Smooth muscle cell (in vitro differentiated cells): ENCODE measurements around the gene PTMA. TPM values are rescaled to one million over a fixed set of nuclear protein-coding genes. Genes with fewer than 3 reads are reported as not detected.
A peak's percentile ranks its signal among the peaks of the same experiment; 100 is the strongest.

Source experiments
- DNase-seq: peaks from one replicate; lab custom pipeline; 2025; ENCODE audit not compliant: unreplicated experiment; lab: John Stamatoyannopoulos, UW
- H2AFZ ChIP-seq: fragments of 200-600 bp; sonication (generic); 2 replicates; pipeline ENCODE4 v1.6.0; 2016; ENCODE audit warnings: antibody characterized with exemption, low read depth, mild to moderate bottlenecking
- H3F3A ChIP-seq: fragments of 200-600 bp; sonication (generic); 2 replicates; pipeline ENCODE4 v1.6.0; 2017; ENCODE audit warnings: antibody characterized with exemption, low read depth
- H3K27ac ChIP-seq: fragments of 200-600 bp; sonication (generic); 2 replicates; pipeline ENCODE4 v1.5.1; 2016; ENCODE audit warnings: low read depth, mild to moderate bottlenecking
- H3K27me3 ChIP-seq: fragments of 200-600 bp; sonication (generic); 2 replicates; pipeline ENCODE4 v1.6.1; 2016; ENCODE audit warnings: low read depth, mild to moderate bottlenecking
- H3K36me3 ChIP-seq: fragments of 200-600 bp; sonication (generic); 2 replicates; pipeline ENCODE4 v1.5.1; 2016; ENCODE audit warnings: low read depth
- H3K4me1 ChIP-seq: fragments of 200-600 bp; sonication (generic); 2 replicates; pipeline ENCODE4 v1.5.1; 2016; ENCODE audit warnings: low read depth
- H3K4me2 ChIP-seq: fragments of 200-600 bp; sonication (generic); 2 replicates; pipeline ENCODE4 v1.6.0; 2016; ENCODE audit warnings: mild to moderate bottlenecking
- H3K4me3 ChIP-seq: fragments of 200-600 bp; sonication (generic); 2 replicates; pipeline ENCODE4 v1.5.1; 2016; ENCODE audit warnings: mild to moderate bottlenecking
- H3K79me2 ChIP-seq: fragments of 200-600 bp; sonication (generic); 2 replicates; pipeline ENCODE4 v1.6.0; 2016; ENCODE audit warnings: low read depth, mild to moderate bottlenecking
- H3K9ac ChIP-seq: fragments of 200-600 bp; sonication (generic); 2 replicates; pipeline ENCODE4 v1.6.0; 2016; ENCODE audit warnings: low read depth
- H3K9me3 ChIP-seq: fragments of 200-600 bp; sonication (generic); replicated peaks from 2 replicates; pipeline ENCODE4 v1.5.1; 2016; ENCODE audit warnings: low read depth
- H4K20me1 ChIP-seq: fragments of 200-600 bp; sonication (generic); 2 replicates; pipeline ENCODE4 v1.6.0; 2016; ENCODE audit warnings: low read depth
- WGBS: methylation state at CpG from one replicate; pipeline ENCODE4 v1.1.7; 2016; ENCODE audit warnings: low lambda C conversion rate; 5-methylcytosine and 5-hydroxymethylcytosine counted together
- polyA plus RNA-seq: library from polyadenylated mRNA; unstranded; fragments of >200 nt; fragmentation: Nextera tagmentation; extraction: Ambion mirVana; gene quantifications from 2 replicates; pipeline ENCODE4 v1.2.1, GENCODE V29; 2016
- total RNA-seq: library from RNA; depleted of rRNA; stranded (reverse); fragments of >200 nt; gene quantifications from 2 replicates; pipeline ENCODE4 v1.2.3, GENCODE V29; 2014
- TF ChIP-seq, protein P1 (sequence below): fragments of 200-600 bp; sonication (generic); IDR thresholded peaks from 2 replicates; pipeline ENCODE4 v1.5.1; 2017; ENCODE audit warnings: borderline replicate concordance, mild to moderate bottlenecking, antibody characterized with exemption; ENCODE audit not compliant: insufficient read depth, poor library complexity, severe bottlenecking

Gene PTMA
- total and polyA plus RNA-seq, 2 experiments from 2014 or later, result 615 to 655 TPM

DNA sequence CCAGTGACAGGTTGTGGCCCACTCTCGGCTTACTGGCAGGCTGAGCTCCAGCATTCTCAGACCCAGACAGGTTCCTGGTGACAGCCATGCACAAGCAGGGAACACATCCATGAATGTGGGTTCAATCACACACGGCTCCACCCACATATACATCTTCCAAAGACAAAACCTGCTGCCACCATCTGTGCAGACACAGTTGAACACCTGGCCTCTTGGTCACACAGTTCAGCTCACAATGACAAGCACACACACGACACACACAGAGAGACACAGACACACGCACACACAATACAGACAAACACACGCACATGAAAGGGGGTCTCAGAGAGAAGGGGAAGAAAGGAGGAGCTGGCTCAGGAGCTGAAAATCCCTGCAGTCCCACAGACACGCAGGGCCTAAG, 32.1 kb upstream of the PTMA start:
- no peak overlapping the region for H3K4me3 ChIP-seq
- no peak for DNase-seq
- H3K9me3 ChIP-seq, result no peaks in the 10 kb centered on the region
- 97% methylated on average over 6 of the region's 6 CpGs for WGBS
- no peak overlapping the region for H3K4me2 ChIP-seq
- H3K27me3 ChIP-seq, result no peaks in the 10 kb centered on the region
- peaks cover 6% of the 10 kb centered on the region for H3F3A ChIP-seq
- no peak overlapping the region for H3K9ac ChIP-seq
- peaks cover 36% of the 10 kb centered on the region for H3K4me1 ChIP-seq
- no peaks in the 10 kb centered on the region for H3K36me3 ChIP-seq
- H3K27ac ChIP-seq, result no peak overlapping the region
- TF ChIP-seq, protein P1, sequence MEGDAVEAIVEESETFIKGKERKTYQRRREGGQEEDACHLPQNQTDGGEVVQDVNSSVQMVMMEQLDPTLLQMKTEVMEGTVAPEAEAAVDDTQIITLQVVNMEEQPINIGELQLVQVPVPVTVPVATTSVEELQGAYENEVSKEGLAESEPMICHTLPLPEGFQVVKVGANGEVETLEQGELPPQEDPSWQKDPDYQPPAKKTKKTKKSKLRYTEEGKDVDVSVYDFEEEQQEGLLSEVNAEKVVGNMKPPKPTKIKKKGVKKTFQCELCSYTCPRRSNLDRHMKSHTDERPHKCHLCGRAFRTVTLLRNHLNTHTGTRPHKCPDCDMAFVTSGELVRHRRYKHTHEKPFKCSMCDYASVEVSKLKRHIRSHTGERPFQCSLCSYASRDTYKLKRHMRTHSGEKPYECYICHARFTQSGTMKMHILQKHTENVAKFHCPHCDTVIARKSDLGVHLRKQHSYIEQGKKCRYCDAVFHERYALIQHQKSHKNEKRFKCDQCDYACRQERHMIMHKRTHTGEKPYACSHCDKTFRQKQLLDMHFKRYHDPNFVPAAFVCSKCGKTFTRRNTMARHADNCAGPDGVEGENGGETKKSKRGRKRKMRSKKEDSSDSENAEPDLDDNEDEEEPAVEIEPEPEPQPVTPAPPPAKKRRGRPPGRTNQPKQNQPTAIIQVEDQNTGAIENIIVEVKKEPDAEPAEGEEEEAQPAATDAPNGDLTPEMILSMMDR, result no peak
- H2AFZ ChIP-seq, result no peak overlapping the region
- H3K79me2 ChIP-seq, result no peaks in the 10 kb centered on the region
- no peaks in the 10 kb centered on the region for H4K20me1 ChIP-seq

DNA sequence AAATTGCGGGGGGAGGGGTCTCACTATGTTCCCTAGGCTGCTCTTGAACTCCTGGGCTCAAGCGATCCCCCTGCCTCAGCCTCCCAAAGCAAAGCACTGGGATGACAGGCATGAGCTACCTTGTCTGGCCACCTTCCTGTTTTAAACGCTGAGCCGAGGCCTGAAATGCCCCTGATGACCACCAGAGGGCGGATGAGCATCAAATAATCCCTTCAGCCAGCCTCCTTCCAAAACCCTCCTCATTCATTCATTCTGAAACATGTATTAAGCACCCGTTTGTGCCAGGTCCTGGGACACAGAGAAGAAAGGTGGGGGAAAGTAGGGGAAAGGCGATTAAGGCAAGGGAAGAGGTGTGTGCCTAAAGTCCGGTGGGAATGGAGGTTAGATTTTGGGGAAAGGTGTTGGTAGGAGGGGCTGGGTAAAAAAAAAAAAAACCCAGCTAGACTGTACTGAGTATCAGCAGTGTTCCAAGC, 30.7 kb upstream of the PTMA start:
- DNase-seq, result peak; percentile 38
- WGBS, result 6% methylated on average over 8 of the region's 8 CpGs

DNA sequence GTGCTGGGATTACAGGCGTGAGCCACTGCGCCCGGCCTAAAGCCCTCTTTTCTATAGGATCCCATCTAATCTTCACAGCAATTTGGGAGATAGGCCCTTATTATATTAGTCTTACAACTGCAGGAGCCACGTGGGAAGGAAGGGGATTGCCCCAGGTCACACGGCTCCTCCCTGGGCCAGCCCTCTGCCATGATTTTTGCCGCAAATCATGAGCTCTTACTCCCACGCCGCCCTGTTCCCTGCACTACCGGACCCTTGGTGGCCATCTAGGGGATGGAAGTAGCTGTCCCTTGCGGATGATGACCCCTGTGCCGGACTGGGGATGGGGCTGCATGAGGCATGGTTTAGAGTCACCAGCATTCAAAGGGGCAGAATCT, 28.4 kb upstream of the PTMA start:
- no peak for DNase-seq
- no peaks in the 10 kb centered on the region for H4K20me1 ChIP-seq
- H3K79me2 ChIP-seq, result no peaks in the 10 kb centered on the region
- H3K27ac ChIP-seq, result no peak overlapping the region
- H3K9ac ChIP-seq, result no peak overlapping the region
- 59% methylated on average over 11 of the region's 11 CpGs for WGBS
- peak overlapping the region; percentile 94 for H3K4me2 ChIP-seq
- peaks cover 12% of the 10 kb centered on the region for H3K4me1 ChIP-seq
- no peaks in the 10 kb centered on the region for H3K9me3 ChIP-seq
- H2AFZ ChIP-seq, result no peak overlapping the region
- TF ChIP-seq, protein P1, result no peak
- peaks cover 10% of the 10 kb centered on the region for H3F3A ChIP-seq
- no peaks in the 10 kb centered on the region for H3K27me3 ChIP-seq
- peak overlapping the region; percentile 65 for H3K4me3 ChIP-seq
- H3K36me3 ChIP-seq, result no peaks in the 10 kb centered on the region

More for the DNA sequence above, 30.7 kb upstream of the PTMA start:
- peaks cover 14% of the 10 kb centered on the region for H3F3A ChIP-seq
- no peak overlapping the region for H2AFZ ChIP-seq
- no peak overlapping the region for H3K4me2 ChIP-seq
- no peaks in the 10 kb centered on the region for H3K27me3 ChIP-seq
- H3K27ac ChIP-seq, result no peak overlapping the region
- no peak overlapping the region for H3K9ac ChIP-seq
- no peak overlapping the region for H3K4me3 ChIP-seq
- no peaks in the 10 kb centered on the region for H4K20me1 ChIP-seq
- H3K79me2 ChIP-seq, result no peaks in the 10 kb centered on the region
- H3K36me3 ChIP-seq, result no peaks in the 10 kb centered on the region
- peaks cover 29% of the 10 kb centered on the region for H3K4me1 ChIP-seq
- no peaks in the 10 kb centered on the region for H3K9me3 ChIP-seq
- TF ChIP-seq, protein P1, result peak; percentile 87

DNA sequence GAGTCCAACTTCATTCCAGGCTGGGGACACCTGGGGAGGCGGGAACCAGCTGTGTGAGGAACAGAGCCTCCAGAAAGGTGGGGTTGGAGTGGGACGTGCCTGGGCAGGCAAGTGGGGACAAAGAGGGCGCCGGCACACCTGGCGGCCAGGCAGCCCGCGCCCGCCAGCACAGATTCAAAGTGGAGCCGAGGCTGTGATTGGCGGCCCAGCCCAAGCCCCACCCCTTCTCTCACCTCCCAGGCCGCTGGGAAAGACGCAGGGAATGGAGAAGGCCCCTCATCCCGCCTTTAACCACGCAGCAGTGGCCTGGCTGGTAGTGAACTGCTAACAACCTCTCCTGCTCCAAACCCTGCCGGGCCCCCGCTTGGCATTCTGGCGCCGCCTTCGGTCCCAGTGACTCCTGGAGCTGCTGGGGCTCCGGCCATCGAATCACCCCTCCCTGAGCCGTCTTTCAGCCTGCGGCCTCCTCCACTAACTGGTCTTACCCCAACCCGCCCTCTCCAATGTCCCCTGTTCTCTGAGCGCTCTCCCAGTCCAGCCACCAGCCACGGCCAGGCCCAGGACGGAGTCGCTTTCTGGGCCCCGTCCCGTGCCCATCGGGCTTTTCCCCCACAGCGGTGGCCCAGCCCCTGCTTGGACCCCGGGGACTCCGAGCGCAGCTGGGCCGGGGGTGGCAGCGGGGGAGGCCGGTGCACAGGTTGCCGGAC, 27.9 kb upstream of the PTMA start:
- peak overlapping the region; percentile 68 for H3K27ac ChIP-seq
- H3K9me3 ChIP-seq, result no peaks in the 10 kb centered on the region
- H2AFZ ChIP-seq, result peak overlapping the region; percentile 94
- no peaks in the 10 kb centered on the region for H3K27me3 ChIP-seq
- DNase-seq, result no peak
- H3K79me2 ChIP-seq, result no peaks in the 10 kb centered on the region
- no peaks in the 10 kb centered on the region for H4K20me1 ChIP-seq
- H3F3A ChIP-seq, result peaks cover 10% of the 10 kb centered on the region
- H3K4me3 ChIP-seq, result peak overlapping the region; percentile 65
- 10% methylated on average over 32 of the region's 39 CpGs for WGBS
- peaks cover 12% of the 10 kb centered on the region for H3K4me1 ChIP-seq
- peak overlapping the region; percentile 94 for H3K4me2 ChIP-seq
- no peak overlapping the region for H3K9ac ChIP-seq
- no peaks in the 10 kb centered on the region for H3K36me3 ChIP-seq
- TF ChIP-seq, protein P1, result no peak
